Smooth muscle cell (in vitro differentiated cells): ENCODE results near the gene NUP42. TPM values are rescaled to one million over a fixed set of nuclear protein-coding genes. Genes with fewer than 3 reads are reported as not detected.

Experiments used
- DNase-seq: peaks from one replicate; lab custom pipeline; 2025; ENCODE audit not compliant: unreplicated experiment; lab: John Stamatoyannopoulos, UW
- H2AFZ ChIP-seq: fragments of 200-600 bp; sonication (generic); 2 replicates; pipeline ENCODE4 v1.6.0; 2016; ENCODE audit warnings: antibody characterized with exemption, low read depth, mild to moderate bottlenecking
- H3F3A ChIP-seq: fragments of 200-600 bp; sonication (generic); 2 replicates; pipeline ENCODE4 v1.6.0; 2017; ENCODE audit warnings: antibody characterized with exemption, low read depth
- H3K27ac ChIP-seq: fragments of 200-600 bp; sonication (generic); 2 replicates; pipeline ENCODE4 v1.5.1; 2016; ENCODE audit warnings: low read depth, mild to moderate bottlenecking
- H3K27me3 ChIP-seq: fragments of 200-600 bp; sonication (generic); 2 replicates; pipeline ENCODE4 v1.6.1; 2016; ENCODE audit warnings: low read depth, mild to moderate bottlenecking
- H3K36me3 ChIP-seq: fragments of 200-600 bp; sonication (generic); 2 replicates; pipeline ENCODE4 v1.5.1; 2016; ENCODE audit warnings: low read depth
- H3K4me1 ChIP-seq: fragments of 200-600 bp; sonication (generic); 2 replicates; pipeline ENCODE4 v1.5.1; 2016; ENCODE audit warnings: low read depth
- H3K4me2 ChIP-seq: fragments of 200-600 bp; sonication (generic); 2 replicates; pipeline ENCODE4 v1.6.0; 2016; ENCODE audit warnings: mild to moderate bottlenecking
- H3K4me3 ChIP-seq: fragments of 200-600 bp; sonication (generic); 2 replicates; pipeline ENCODE4 v1.5.1; 2016; ENCODE audit warnings: mild to moderate bottlenecking
- H3K79me2 ChIP-seq: fragments of 200-600 bp; sonication (generic); 2 replicates; pipeline ENCODE4 v1.6.0; 2016; ENCODE audit warnings: low read depth, mild to moderate bottlenecking
- H3K9ac ChIP-seq: fragments of 200-600 bp; sonication (generic); 2 replicates; pipeline ENCODE4 v1.6.0; 2016; ENCODE audit warnings: low read depth
- H3K9me3 ChIP-seq: fragments of 200-600 bp; sonication (generic); replicated peaks from 2 replicates; pipeline ENCODE4 v1.5.1; 2016; ENCODE audit warnings: low read depth
- H4K20me1 ChIP-seq: fragments of 200-600 bp; sonication (generic); 2 replicates; pipeline ENCODE4 v1.6.0; 2016; ENCODE audit warnings: low read depth
- CTCF ChIP-seq: fragments of 200-600 bp; sonication (generic); IDR thresholded peaks from 2 replicates; pipeline ENCODE4 v1.5.1; 2017; ENCODE audit warnings: borderline replicate concordance, mild to moderate bottlenecking, antibody characterized with exemption; ENCODE audit not compliant: insufficient read depth, poor library complexity, severe bottlenecking
- WGBS: methylation state at CpG from one replicate; pipeline ENCODE4 v1.1.7; 2016; ENCODE audit warnings: low lambda C conversion rate; 5-methylcytosine and 5-hydroxymethylcytosine counted together
- polyA plus RNA-seq: library from polyadenylated mRNA; unstranded; fragments of >200 nt; fragmentation: Nextera tagmentation; extraction: Ambion mirVana; gene quantifications from 2 replicates; pipeline ENCODE4 v1.2.1, GENCODE V29; 2016
- total RNA-seq: library from RNA; depleted of rRNA; stranded (reverse); fragments of >200 nt; gene quantifications from 2 replicates; pipeline ENCODE4 v1.2.3, GENCODE V29; 2014

Gene NUP42, protein sequence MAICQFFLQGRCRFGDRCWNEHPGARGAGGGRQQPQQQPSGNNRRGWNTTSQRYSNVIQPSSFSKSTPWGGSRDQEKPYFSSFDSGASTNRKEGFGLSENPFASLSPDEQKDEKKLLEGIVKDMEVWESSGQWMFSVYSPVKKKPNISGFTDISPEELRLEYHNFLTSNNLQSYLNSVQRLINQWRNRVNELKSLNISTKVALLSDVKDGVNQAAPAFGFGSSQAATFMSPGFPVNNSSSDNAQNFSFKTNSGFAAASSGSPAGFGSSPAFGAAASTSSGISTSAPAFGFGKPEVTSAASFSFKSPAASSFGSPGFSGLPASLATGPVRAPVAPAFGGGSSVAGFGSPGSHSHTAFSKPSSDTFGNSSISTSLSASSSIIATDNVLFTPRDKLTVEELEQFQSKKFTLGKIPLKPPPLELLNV
- total RNA-seq, result 18.1 and 19.7 TPM in 2 replicates
- polyA plus RNA-seq, result 15.7 and 16.4 TPM in 2 replicates

DNA sequence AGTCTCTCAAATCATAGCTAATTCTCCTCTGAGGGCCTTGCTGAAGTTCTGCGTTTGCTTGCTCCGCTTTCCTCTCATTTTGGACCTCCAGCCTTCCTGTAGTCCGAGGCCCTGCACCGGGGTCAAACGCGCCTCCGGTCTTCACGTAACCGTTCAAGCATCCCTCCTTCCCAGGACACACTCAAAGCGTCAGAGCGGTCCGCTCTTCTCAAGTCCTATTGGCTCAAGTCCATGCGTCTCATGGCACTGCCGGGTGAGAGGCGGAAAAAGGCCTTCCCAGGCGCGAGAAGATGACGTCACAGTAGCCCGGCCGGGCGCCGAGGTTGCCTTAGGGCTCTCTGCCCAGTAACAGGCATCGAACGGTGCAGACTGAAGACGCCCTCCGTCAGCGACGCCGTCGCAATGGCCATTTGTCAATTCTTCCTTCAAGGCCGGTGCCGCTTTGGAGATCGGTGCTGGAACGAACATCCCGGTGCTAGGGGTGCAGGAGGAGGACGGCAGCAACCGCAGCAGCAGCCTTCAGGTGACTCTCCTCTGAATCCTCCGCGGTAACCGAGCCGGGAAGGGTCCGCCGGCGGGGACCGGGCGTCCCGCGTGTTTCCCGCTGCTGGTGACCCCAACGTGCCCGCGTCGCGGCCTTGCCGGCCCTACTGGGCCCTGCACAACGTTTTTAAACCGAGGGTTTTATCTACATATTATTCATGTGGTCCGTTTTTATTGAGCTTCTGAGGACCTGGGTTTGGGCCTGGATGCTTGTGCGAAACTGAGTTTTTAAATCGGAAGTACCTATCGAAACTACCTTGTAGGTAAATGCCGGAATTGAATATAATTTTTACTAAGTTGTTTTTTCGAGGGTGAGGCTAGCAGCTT lies at the start of gene NUP42:
Gene NUP42 (plus strand): TSS at position 365 of the 870 bp plus-strand sequence. CDS start 38 bp downstream, at position 403.
- Histone ChIP-seq H3K27ac (peak within 1 kb of the TSS; percentile 94), H3K4me2 (peak within 1 kb of the TSS; percentile 92), H2AFZ (peak within 1 kb of the TSS; percentile 99), H3K4me1 (peaks cover 18% of the 10 kb centered on the region), H3K9me3 (no peaks in the 10 kb centered on the region), H3F3A (no peaks in the 10 kb centered on the region), H3K27me3 (no peaks in the 10 kb centered on the region), H3K9ac (peak within 1 kb of the TSS; percentile 93), H3K79me2 (peaks cover 47% of the 10 kb centered on the region), H4K20me1 (peaks cover 9% of the 10 kb centered on the region), H3K4me3 (peak within 1 kb of the TSS; percentile 91), H3K36me3 (peaks cover 14% of the 10 kb centered on the region)
- no peak for TF ChIP-seq CTCF
- WGBS, result under 1% methylated on average over 63 of the region's 63 CpGs
- peak; percentile 85 for DNase-seq

DNA sequence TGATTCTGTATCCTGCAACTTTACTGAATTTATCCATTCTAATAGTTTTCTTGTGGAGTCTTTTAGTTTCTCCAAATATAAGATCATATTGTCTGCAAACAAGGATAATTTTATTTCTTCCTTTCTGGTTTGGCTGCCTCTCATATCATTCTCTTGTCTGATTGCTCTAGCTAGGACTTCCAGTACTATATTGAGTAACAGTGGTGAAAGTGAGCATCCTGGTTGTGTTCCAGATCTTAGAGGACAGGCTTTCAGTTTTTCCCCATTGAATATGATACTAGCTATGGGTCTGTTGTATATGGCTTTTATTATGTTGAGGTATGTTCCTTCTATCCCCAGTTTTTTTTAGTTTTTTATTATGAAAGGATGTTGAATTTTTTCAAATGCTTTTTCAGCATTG lies 48.1 kb upstream of the NUP42 start:
- H3F3A ChIP-seq, result no peaks in the 10 kb centered on the region
- H2AFZ ChIP-seq, result no peak overlapping the region
- no peaks in the 10 kb centered on the region for H3K4me1 ChIP-seq
- peaks cover 7% of the 10 kb centered on the region for H3K36me3 ChIP-seq
- no peaks in the 10 kb centered on the region for H3K27me3 ChIP-seq
- H3K4me3 ChIP-seq, result no peak overlapping the region
- H3K79me2 ChIP-seq, result no peaks in the 10 kb centered on the region
- no peaks in the 10 kb centered on the region for H3K9me3 ChIP-seq
- DNase-seq, result no peak
- no peak overlapping the region for H3K4me2 ChIP-seq
- H3K27ac ChIP-seq, result no peak overlapping the region
- TF ChIP-seq CTCF, result no peak
- H4K20me1 ChIP-seq, result no peaks in the 10 kb centered on the region
- no peak overlapping the region for H3K9ac ChIP-seq

DNA sequence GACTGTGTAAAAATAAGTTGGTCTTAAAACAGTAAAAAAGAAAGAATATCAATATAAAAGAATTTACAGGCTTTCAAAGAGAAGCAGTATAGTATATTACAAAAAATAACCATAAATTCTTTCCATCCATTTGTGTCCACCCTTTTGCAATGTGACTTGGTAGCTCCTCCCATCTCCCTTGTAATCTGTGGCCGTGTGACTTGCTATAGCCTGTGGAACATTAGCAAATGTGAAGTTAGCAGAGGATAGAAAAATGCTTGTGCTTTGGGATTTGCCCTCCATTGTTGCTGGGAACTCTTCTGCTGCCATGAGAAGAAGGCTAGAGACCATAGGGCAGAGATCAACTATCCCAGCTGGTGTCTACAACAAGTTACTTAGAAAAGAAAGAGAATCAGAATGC lies 46.1 kb upstream of the NUP42 start:
- no peaks in the 10 kb centered on the region for H3F3A ChIP-seq
- no peak for DNase-seq
- H3K9me3 ChIP-seq, result no peaks in the 10 kb centered on the region
- H3K27ac ChIP-seq, result no peak overlapping the region
- no peaks in the 10 kb centered on the region for H3K27me3 ChIP-seq
- H3K4me3 ChIP-seq, result no peak overlapping the region
- H3K4me1 ChIP-seq, result no peaks in the 10 kb centered on the region
- TF ChIP-seq CTCF, result no peak
- H2AFZ ChIP-seq, result no peak overlapping the region
- H3K79me2 ChIP-seq, result no peaks in the 10 kb centered on the region
- no peak overlapping the region for H3K4me2 ChIP-seq
- WGBS, result 64% methylated on average over 1 of the region's 1 CpG
- no peaks in the 10 kb centered on the region for H4K20me1 ChIP-seq
- H3K9ac ChIP-seq, result no peak overlapping the region
- H3K36me3 ChIP-seq, result peaks cover 7% of the 10 kb centered on the region
